ENCODE results near the gene BMP8B. TPM values are rescaled to one million over a fixed set of nuclear protein-coding genes. Genes with fewer than 3 reads are reported as not detected.

BMP8B gene
- polyA plus RNA-seq, 2 of the 4 experiments (the other 2 are of a cell fraction) = 2.5 to 3.1 TPM

GRCh38 chr1:39808784-39809517 is 20.3 kb upstream of the BMP8B start:
- POLR2A ChIA-PET = no interaction called here

GRCh38 chr1:39805385-39805784 is 16.7 kb upstream of the BMP8B start:
- CTCF ChIA-PET = interaction anchor here (0.9 kb wide), 1 partner anchor 135 kb away, joined by 3 read pairs; no protein-coding TSS in a partner anchor
- no peak overlapping the region for H3K4me3 ChIP-seq
- DNase-seq (ENCODE audit: low read depth in 1 of 2, low spot score in 1 of 2) (no peak), ATAC-seq (no peak), FAIRE-seq (no peak)
- H3K4me1 ChIP-seq = peaks cover 2% of the 10 kb centered on the region; the same call in 2 of the 3 replicates
- TF ChIP-seq, protein P1, sequence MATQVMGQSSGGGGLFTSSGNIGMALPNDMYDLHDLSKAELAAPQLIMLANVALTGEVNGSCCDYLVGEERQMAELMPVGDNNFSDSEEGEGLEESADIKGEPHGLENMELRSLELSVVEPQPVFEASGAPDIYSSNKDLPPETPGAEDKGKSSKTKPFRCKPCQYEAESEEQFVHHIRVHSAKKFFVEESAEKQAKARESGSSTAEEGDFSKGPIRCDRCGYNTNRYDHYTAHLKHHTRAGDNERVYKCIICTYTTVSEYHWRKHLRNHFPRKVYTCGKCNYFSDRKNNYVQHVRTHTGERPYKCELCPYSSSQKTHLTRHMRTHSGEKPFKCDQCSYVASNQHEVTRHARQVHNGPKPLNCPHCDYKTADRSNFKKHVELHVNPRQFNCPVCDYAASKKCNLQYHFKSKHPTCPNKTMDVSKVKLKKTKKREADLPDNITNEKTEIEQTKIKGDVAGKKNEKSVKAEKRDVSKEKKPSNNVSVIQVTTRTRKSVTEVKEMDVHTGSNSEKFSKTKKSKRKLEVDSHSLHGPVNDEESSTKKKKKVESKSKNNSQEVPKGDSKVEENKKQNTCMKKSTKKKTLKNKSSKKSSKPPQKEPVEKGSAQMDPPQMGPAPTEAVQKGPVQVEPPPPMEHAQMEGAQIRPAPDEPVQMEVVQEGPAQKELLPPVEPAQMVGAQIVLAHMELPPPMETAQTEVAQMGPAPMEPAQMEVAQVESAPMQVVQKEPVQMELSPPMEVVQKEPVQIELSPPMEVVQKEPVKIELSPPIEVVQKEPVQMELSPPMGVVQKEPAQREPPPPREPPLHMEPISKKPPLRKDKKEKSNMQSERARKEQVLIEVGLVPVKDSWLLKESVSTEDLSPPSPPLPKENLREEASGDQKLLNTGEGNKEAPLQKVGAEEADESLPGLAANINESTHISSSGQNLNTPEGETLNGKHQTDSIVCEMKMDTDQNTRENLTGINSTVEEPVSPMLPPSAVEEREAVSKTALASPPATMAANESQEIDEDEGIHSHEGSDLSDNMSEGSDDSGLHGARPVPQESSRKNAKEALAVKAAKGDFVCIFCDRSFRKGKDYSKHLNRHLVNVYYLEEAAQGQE (IDR thresholded peaks at IDR 0.05) = no peak
- no peak for TF ChIP-seq RNF2 (IDR thresholded peaks at IDR 0.05; ENCODE audit: borderline replicate concordance, low read depth)
- no peak for TF ChIP-seq EP300 (IDR thresholded peaks at IDR 0.05)
- no peak for TF ChIP-seq ZC3H11A (IDR thresholded peaks at IDR 0.05)
- TF ChIP-seq JUNB (IDR thresholded peaks at IDR 0.05) = no peak
- no peak for TF ChIP-seq ZFP36 (IDR thresholded peaks at IDR 0.05; ENCODE audit: borderline replicate concordance, partially characterized antibody)
- TF ChIP-seq KDM1A (IDR thresholded peaks at IDR 0.05; ENCODE audit: low read depth) = no peak
- no peak overlapping the region for H3K4me2 ChIP-seq
- 98% methylated on average over 2 of the region's 2 CpGs for WGBS (ENCODE audit: missing lambda C conversion rate)
- H3K27ac ChIP-seq = no peak overlapping the region
- no peaks in the 10 kb centered on the region for H3K9me3 ChIP-seq
- POLR2A ChIA-PET = no interaction called here

More at GRCh38 chr1:39808784-39809517, 20.3 kb upstream of the BMP8B start:
- Histone ChIP-seq H3K9me3 (no peaks in the 10 kb centered on the region), H3K4me3 (no peak overlapping the region), H3K27ac (no peak overlapping the region), H3K4me1 (no peaks in the 10 kb centered on the region), H3K4me2 (no peak overlapping the region)
- CTCF ChIA-PET = interaction anchor here (1.8 kb wide), 1 partner anchor 9 kb away, joined by 12 read pairs; no protein-coding TSS in a partner anchor
- FAIRE-seq = no peak
- 56% methylated on average over 7 of the region's 8 CpGs for WGBS (ENCODE audit: missing lambda C conversion rate)
- TF ChIP-seq CHD4 (IDR thresholded peaks at IDR 0.05; ENCODE audit: borderline replicate concordance) (no peak), MAFK (IDR thresholded peaks at IDR 0.05; ENCODE audit: partially characterized antibody) (peak; percentile 23)
- no peak for DNase-seq (ENCODE audit: low read depth in 1 of 2, low spot score in 1 of 2)
- ATAC-seq = no peak

DNA sequence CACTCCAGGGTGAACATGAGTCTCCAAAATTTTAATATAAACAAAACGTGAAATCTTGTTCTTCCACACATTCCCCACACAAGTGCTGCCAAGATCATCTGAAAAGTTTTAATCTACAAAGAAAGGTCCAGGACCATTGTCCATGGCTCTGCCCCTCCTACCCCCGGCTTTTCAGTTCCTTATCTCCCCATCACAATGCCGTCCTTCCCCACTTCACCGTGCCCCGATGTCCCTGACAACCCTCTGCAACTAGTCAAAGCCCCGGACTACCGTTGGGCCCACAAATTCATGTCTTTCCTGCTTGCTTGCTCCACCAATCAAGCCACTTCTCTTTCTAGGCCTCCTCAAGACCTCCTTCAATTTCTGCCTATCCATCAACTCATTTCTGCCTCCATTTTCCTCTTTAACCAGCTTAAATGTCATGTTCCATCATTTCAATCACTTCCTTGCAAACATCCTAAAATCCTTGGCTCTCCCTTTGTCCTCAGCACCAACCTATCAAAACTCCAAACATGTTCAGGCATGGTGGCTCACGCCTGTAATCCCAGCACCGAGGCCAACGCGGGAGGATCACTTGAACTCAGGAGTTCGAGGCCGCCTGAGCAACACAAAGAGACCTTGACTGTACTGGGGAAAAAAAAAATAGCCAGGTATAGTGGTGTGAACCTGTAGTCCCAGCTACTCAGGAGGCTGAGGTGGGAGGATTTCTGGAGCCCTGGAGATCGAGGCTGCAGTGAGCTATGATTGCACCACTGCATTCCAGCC is 14.0 kb upstream of the BMP8B start:
- Histone ChIP-seq H3K9me3 (no peaks in the 10 kb centered on the region), H3K27ac (no peak overlapping the region), H3K4me2 (no peak overlapping the region), H3K4me3 (no peak overlapping the region), H3K4me1 (peaks cover 12% of the 10 kb centered on the region; the same call in 2 of the 3 replicates)
- TF ChIP-seq HES2 (IDR thresholded peaks at IDR 0.05) (no peak), FOSB (CRISPR knock-in tag; IDR thresholded peaks at IDR 0.05) (no peak), ZSCAN20 (CRISPR knock-in tag; IDR thresholded peaks at IDR 0.05) (no peak), KDM1A (IDR thresholded peaks at IDR 0.05; ENCODE audit: low read depth) (no peak), HOXB5 (CRISPR knock-in tag; IDR thresholded peaks at IDR 0.05) (no peak), BHLHE40 (IDR thresholded peaks at IDR 0.05; ENCODE audit: low read depth, low read length) (no peak), CBX8 (IDR thresholded peaks at IDR 0.05) (no peak), HDAC2 (IDR thresholded peaks at IDR 0.05) (no peak), EHF (CRISPR knock-in tag; IDR thresholded peaks at IDR 0.05) (no peak), JUNB (IDR thresholded peaks at IDR 0.05) (no peak), MAFK (IDR thresholded peaks at IDR 0.05; ENCODE audit: partially characterized antibody) (no peak), CBX2 (IDR thresholded peaks at IDR 0.05; ENCODE audit: borderline replicate concordance, low read depth) (no peak), USF2 (IDR thresholded peaks at IDR 0.05) (no peak), ATOH8 (CRISPR knock-in tag; IDR thresholded peaks at IDR 0.05; ENCODE audit: low read depth) (no peak), KDM5A (IDR thresholded peaks at IDR 0.05) (no peak), NR3C1 (IDR thresholded peaks at IDR 0.05) (no peak), HEYL (CRISPR knock-in tag; IDR thresholded peaks at IDR 0.05) (no peak)
- TF ChIP-seq, protein P2, sequence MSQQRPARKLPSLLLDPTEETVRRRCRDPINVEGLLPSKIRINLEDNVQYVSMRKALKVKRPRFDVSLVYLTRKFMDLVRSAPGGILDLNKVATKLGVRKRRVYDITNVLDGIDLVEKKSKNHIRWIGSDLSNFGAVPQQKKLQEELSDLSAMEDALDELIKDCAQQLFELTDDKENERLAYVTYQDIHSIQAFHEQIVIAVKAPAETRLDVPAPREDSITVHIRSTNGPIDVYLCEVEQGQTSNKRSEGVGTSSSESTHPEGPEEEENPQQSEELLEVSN (IDR thresholded peaks at IDR 0.05; ENCODE audit: borderline replicate concordance, low read depth) = no peak
- TF ChIP-seq, protein P3, sequence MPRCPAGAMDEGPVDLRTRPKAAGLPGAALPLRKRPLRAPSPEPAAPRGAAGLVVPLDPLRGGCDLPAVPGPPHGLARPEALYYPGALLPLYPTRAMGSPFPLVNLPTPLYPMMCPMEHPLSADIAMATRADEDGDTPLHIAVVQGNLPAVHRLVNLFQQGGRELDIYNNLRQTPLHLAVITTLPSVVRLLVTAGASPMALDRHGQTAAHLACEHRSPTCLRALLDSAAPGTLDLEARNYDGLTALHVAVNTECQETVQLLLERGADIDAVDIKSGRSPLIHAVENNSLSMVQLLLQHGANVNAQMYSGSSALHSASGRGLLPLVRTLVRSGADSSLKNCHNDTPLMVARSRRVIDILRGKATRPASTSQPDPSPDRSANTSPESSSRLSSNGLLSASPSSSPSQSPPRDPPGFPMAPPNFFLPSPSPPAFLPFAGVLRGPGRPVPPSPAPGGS (IDR thresholded peaks at IDR 0.05) = no peak
- ATAC-seq (no peak), DNase-seq (ENCODE audit: low read depth in 1 of 2, low spot score in 1 of 2) (no peak), FAIRE-seq (no peak)
- WGBS (ENCODE audit: missing lambda C conversion rate) = 85% methylated on average over 14 of the region's 14 CpGs
- CTCF ChIA-PET = interaction anchor here (0.6 kb wide), 1 partner anchor 229 kb away, joined by 3 read pairs; no protein-coding TSS in a partner anchor
- POLR2A ChIA-PET = no interaction called here
